HepG2 (cell line): ENCODE measurements around the gene UMPS. TPM values are rescaled to one million over a fixed set of nuclear protein-coding genes. Genes with fewer than 3 reads are reported as not detected.

Experiments
- BCL6 ChIP-seq: IDR thresholded peaks from 2 replicates; pipeline ENCODE4 v1.6.1; 2016; ENCODE audit warnings: missing genetic modification reagents, missing compliant biosample characterization
- CREM ChIP-seq, 2 experiments: sonication (generic) in 1 of 2; formaldehyde crosslinking in 1 of 2; IDR thresholded peaks; 2 replicates each; pipeline versions ENCODE4 v1.4.0 to v1.6.1; 2016 to 2020; ENCODE audit warnings: antibody characterized with exemption in 1 of 2, mild to moderate bottlenecking in 1 of 2, missing genetic modification reagents in 1 of 2
- DNMT3B ChIP-seq: conservative IDR thresholded peaks from 2 replicates; pipeline ENCODE4 v1.6.1; 2016; ENCODE audit warnings: missing biosample characterization, control low read depth
- FLYWCH1 ChIP-seq: sonication (generic); formaldehyde crosslinking; IDR thresholded peaks from 2 replicates; pipeline ENCODE4 v1.8.1; 2023; ENCODE audit warnings: mild to moderate bottlenecking, missing genetic modification reagents
- FOSL1 ChIP-seq: sonication (generic); formaldehyde crosslinking; IDR thresholded peaks from 2 replicates; pipeline ENCODE4 v1.9.0; 2021; ENCODE audit warnings: missing genetic modification reagents, borderline replicate concordance
- FOXA3 ChIP-seq: IDR thresholded peaks from 2 replicates; pipeline ENCODE4 v1.6.1; 2016; ENCODE audit warnings: missing genetic modification reagents, missing compliant biosample characterization
- HNF4A ChIP-seq: sonication (generic); formaldehyde crosslinking; IDR thresholded peaks from 2 replicates; pipeline ENCODE4 v1.4.0; 2020; ENCODE audit warnings: missing genetic modification reagents
- HNF4G ChIP-seq, 2 experiments: sonication (generic) in 1 of 2; formaldehyde crosslinking in 1 of 2; IDR thresholded peaks; 2 replicates each; pipeline versions ENCODE4 v1.4.0 to v1.6.1; 2011 to 2020; ENCODE audit warnings: borderline replicate concordance in 2 of 2, low read depth in 2 of 2, mild to moderate bottlenecking in 2 of 2, low read length in 1 of 2, missing genetic modification reagents in 1 of 2, moderate library complexity in 1 of 2
- ISL2 ChIP-seq: sonication (generic); formaldehyde crosslinking; IDR thresholded peaks from 2 replicates; pipeline ENCODE4 v1.5.0; 2020; ENCODE audit warnings: missing genetic modification reagents
- KDM6A ChIP-seq: IDR thresholded peaks from 2 replicates; pipeline ENCODE4 v1.6.1; 2016; ENCODE audit warnings: low read depth
- MED1 ChIP-seq: sonication (generic); formaldehyde crosslinking; IDR thresholded peaks from 2 replicates; pipeline ENCODE4 v1.4.0; 2020; ENCODE audit warnings: missing genetic modification reagents
- MIXL1 ChIP-seq: IDR thresholded peaks from 2 replicates; pipeline ENCODE4 v1.6.1; 2016
- NCOA2 ChIP-seq: sonication (generic); formaldehyde crosslinking; IDR thresholded peaks from 2 replicates; pipeline ENCODE4 v1.8.0; 2022; ENCODE audit warnings: inconsistent platforms
- NCOR1 ChIP-seq: fragments of 200-600 bp; sonication (generic); IDR thresholded peaks from 2 replicates; pipeline ENCODE4 v1.7.0; 2017; ENCODE audit warnings: antibody characterized with exemption, low read length, borderline replicate concordance
- PAXIP1 ChIP-seq: sonication (generic); formaldehyde crosslinking; conservative IDR thresholded peaks from 2 replicates; pipeline ENCODE4 v1.4.0; 2020; ENCODE audit warnings: mild to moderate bottlenecking, missing genetic modification reagents, moderate library complexity
- POLR2A ChIP-seq, 2 experiments: IDR thresholded peaks; 2 replicates each; pipeline ENCODE4 v1.6.1; 2011; ENCODE audit warnings: low read depth in 2 of 2, low read length in 2 of 2, mild to moderate bottlenecking in 1 of 2, moderate library complexity in 1 of 2; ENCODE audit not compliant: insufficient read depth in 1 of 2
- RARA ChIP-seq: IDR thresholded peaks from 2 replicates; pipeline ENCODE4 v1.6.1; 2016; ENCODE audit warnings: missing genetic modification reagents, missing compliant biosample characterization
- RBFOX2 ChIP-seq: fragments of 200-400 bp; formaldehyde crosslinking; IDR thresholded peaks from 2 replicates; pipeline ENCODE4 v1.6.1; 2017; ENCODE audit warnings: low read depth, mild to moderate bottlenecking, low read length
- SOX13 ChIP-seq, 3 experiments: fragments of 450-650 bp in 1 of 3; sonication (generic) in 1 of 3; formaldehyde crosslinking in 1 of 3; IDR thresholded peaks in 2 of 3; conservative IDR thresholded peaks in 1 of 3; 2 replicates each; pipeline versions ENCODE4 v1.5.0 to v1.6.1; 2016 to 2020; ENCODE audit warnings: antibody characterized with exemption in 1 of 3, mild to moderate bottlenecking in 1 of 3, missing compliant biosample characterization in 1 of 3, missing genetic modification reagents in 1 of 3, moderate library complexity in 1 of 3
- TARDBP ChIP-seq: sonication (generic); formaldehyde crosslinking; IDR thresholded peaks from 2 replicates; pipeline ENCODE4 v1.8.0; 2022; ENCODE audit warnings: mild to moderate bottlenecking, missing genetic modification reagents
- ZBTB43 ChIP-seq: sonication (generic); formaldehyde crosslinking; conservative IDR thresholded peaks from 2 replicates; pipeline ENCODE4 v1.4.0; 2020; ENCODE audit warnings: missing genetic modification reagents
- ZBTB7B ChIP-seq: sonication (generic); formaldehyde crosslinking; IDR thresholded peaks from 2 replicates; pipeline ENCODE4 v1.4.0; 2020; ENCODE audit warnings: missing genetic modification reagents
- ZNF550 ChIP-seq: sonication (generic); formaldehyde crosslinking; IDR thresholded peaks from 2 replicates; pipeline ENCODE4 v1.4.0; 2020; ENCODE audit warnings: mild to moderate bottlenecking, missing genetic modification reagents, borderline replicate concordance
- polyA plus RNA-seq, 8 experiments: library from polyadenylated mRNA; depleted of rRNA in 3 of 8; stranded (reverse) in 7 of 8; unstranded in 1 of 8; fragments of >200 nt; fragmentation: Illumina TruSeq in 4 of 8; extraction: Trizol in 4 of 8; gene quantifications; 2 replicates each; pipeline versions ENCODE4 v1.2.1 to v1.2.3, GENCODE V29; 2011 to 2016; ENCODE audit warnings: low read depth in 4 of 8, missing spikeins in 1 of 8, mixed read lengths in 1 of 8; ENCODE audit not compliant: insufficient read depth in 1 of 8
- total RNA-seq, 5 experiments: library from RNA; depleted of rRNA; stranded (reverse); fragments of >200 nt; fragmentation: Illumina TruSeq; extraction: Trizol; gene quantifications; 2 replicates each; pipeline ENCODE4 v1.2.3, GENCODE V29; 2016; ENCODE audit warnings: low read depth in 1 of 5
- TF ChIP-seq, protein P1 (sequence below): sonication (generic); formaldehyde crosslinking; IDR thresholded peaks from 2 replicates; pipeline ENCODE4 v1.5.1; 2020; ENCODE audit warnings: mild to moderate bottlenecking, missing genetic modification reagents

UMPS gene
- total and polyA plus RNA-seq, 2 of the 13 experiments (the other 11 are each of a cell fraction or from before 2014, with no cell fraction given), result 52.7 to 74.2 TPM

DNA sequence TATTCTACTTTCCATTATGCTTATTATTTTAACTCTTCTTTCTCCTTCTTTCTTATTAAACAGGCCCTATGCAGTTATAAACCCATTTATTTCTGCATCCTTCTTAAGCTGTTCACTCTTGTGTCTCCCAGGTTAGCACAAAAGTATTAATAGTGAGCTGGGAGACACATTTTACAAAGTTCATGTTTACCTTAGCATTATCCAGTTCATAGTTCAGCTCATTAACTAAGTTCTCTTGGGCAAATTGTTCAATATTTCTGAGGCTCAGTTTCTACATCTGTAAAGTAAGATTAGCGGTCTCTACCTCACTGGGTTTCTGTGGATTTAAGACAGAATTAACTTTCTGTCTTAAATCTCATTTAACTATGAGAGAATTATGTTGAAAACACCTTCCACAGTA, 31.2 kb upstream of the UMPS start (continued):
- TF ChIP-seq ZBTB43 (CRISPR knock-in tag), result peak; percentile 88
- TF ChIP-seq FOSL1 (CRISPR knock-in tag), result no peak
- no peak for TF ChIP-seq DNMT3B (CRISPR knock-in tag)
- peak; percentile 86 for TF ChIP-seq NCOR1
- 0 out of 2 replicates have a peak, but pooled peaks have one; percentile 39 for TF ChIP-seq TARDBP (CRISPR knock-in tag)
- no peak for TF ChIP-seq RBFOX2
- TF ChIP-seq HNF4A (CRISPR knock-in tag), result peak; percentile 96
- peak; percentile 53 for TF ChIP-seq MED1 (CRISPR knock-in tag)
- no peak for TF ChIP-seq ZBTB7B (CRISPR knock-in tag)
- TF ChIP-seq POLR2A (IDR thresholded peaks at IDR 0.05; ENCODE audit: insufficient read depth in 1 of 2, low read depth in 2 of 2, low read length in 2 of 2), result no peak
- TF ChIP-seq RARA (CRISPR knock-in tag), result peak; percentile 68
- peak; percentile 33; the same call in 1 of the 2 replicates for TF ChIP-seq BCL6 (CRISPR knock-in tag)
- TF ChIP-seq KDM6A (CRISPR knock-in tag), result peak; percentile 78
- TF ChIP-seq MIXL1 (CRISPR knock-in tag), result peak; percentile 100
- TF ChIP-seq, protein P1, sequence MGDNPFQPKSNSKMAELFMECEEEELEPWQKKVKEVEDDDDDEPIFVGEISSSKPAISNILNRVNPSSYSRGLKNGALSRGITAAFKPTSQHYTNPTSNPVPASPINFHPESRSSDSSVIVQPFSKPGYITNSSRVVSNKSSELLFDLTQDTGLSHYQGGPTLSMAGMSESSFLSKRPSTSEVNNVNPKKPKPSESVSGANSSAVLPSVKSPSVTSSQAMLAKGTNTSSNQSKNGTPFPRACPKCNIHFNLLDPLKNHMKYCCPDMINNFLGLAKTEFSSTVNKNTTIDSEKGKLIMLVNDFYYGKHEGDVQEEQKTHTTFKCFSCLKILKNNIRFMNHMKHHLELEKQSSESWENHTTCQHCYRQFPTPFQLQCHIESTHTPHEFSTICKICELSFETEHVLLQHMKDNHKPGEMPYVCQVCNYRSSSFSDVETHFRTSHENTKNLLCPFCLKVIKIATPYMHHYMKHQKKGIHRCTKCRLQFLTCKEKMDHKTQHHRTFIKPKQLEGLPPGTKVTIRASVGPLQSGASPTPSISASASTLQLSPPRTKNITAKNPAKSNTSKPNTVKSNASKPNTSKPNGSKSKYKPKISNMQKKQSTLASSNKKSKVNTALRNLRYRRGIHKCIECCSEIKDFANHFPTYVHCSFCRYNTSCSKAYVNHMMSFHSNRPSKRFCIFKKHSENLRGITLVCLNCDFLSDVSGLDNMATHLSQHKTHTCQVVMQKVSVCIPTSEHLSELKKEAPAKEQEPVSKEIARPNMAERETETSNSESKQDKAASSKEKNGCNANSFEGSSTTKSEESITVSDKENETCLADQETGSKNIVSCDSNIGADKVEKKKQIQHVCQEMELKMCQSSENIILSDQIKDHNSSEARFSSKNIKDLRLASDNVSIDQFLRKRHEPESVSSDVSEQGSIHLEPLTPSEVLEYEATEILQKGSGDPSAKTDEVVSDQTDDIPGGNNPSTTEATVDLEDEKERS (CRISPR knock-in tag), result no peak
- TF ChIP-seq ZNF550 (CRISPR knock-in tag), result no peak
- peak; percentile 73 for TF ChIP-seq ISL2 (CRISPR knock-in tag)
- no peak for TF ChIP-seq SOX13 (IDR thresholded peaks at IDR 0.05)
- peak in 1 of 2 experiments; percentile 72; a peak in 2 of 4 replicates for TF ChIP-seq SOX13 (CRISPR knock-in tag; conservative IDR thresholded peaks at IDR 0.05 in 1 of 2, IDR thresholded peaks at IDR 0.05 in 1 of 2)
- peak; percentile 85 for TF ChIP-seq HNF4G (IDR thresholded peaks at IDR 0.05; ENCODE audit: borderline replicate concordance, low read depth, low read length)
- no peak; the same call in 1 of the 2 replicates for TF ChIP-seq HNF4G (CRISPR knock-in tag; IDR thresholded peaks at IDR 0.05; ENCODE audit: borderline replicate concordance, low read depth)
- peak; percentile 46; the same call in 1 of the 2 replicates for TF ChIP-seq NCOA2 (CRISPR knock-in tag)
- TF ChIP-seq FLYWCH1 (CRISPR knock-in tag), result no peak
- peak; percentile 51; the same call in 1 of the 2 replicates for TF ChIP-seq CREM (IDR thresholded peaks at IDR 0.05)
- TF ChIP-seq CREM (CRISPR knock-in tag; IDR thresholded peaks at IDR 0.05), result no peak
- peak; percentile 87 for TF ChIP-seq PAXIP1 (CRISPR knock-in tag)
- TF ChIP-seq FOXA3, result peak; percentile 97
